Measurements from ENCODE around the gene CCL17.
A peak's percentile ranks its signal among the peaks of the same experiment; 100 is the strongest.

CCL17 gene

DNA sequence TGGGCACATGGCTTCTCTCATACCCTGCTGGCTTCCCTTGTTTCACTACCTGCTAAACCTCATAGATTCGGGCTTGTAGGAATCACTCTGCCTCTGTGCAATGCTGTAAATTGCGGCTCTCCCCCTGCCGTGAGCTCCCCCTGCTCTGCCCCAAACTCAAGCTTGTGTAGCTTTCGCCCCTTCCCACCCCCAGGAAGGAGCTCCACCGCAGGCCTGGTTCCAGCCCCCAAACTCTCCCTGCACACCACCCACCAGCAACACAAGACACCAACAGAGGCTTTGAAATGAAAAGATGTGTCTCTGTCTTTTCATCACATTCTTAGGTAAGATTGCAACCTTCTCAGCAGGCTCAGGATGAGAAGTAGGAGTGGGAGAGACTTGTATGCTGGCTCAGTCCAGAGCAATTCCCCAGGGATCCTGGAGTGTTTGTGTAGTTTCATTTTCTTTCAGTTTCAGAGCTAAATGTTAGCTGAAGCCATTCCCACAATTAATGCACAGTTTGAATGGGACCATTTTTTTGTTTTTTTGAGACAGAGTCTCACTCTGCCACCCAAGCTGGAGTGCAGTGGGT lies 18.1 kb upstream of the CCL17 start:
- no peak overlapping the region for H2BK12ac ChIP-seq (ENCODE audit: low read length in 2 of 2)
- H2BK15ac ChIP-seq (ENCODE audit: low read depth, poor library complexity, severe bottlenecking) = no peak overlapping the region
- no peak overlapping the region for H3K23ac ChIP-seq (ENCODE audit: low read length in 2 of 2)
- no peak overlapping the region for H3K9ac ChIP-seq (ENCODE audit: low read length)
- peaks cover 14 to 25% of the 10 kb centered on the region in 2 experiments for H3K27me3 ChIP-seq (ENCODE audit: control insufficient read depth in 1 of 2, insufficient read depth in 1 of 2, low read length in 2 of 2)
- H3K79me1 ChIP-seq (replicated peaks; ENCODE audit: low read length, poor library complexity, severe bottlenecking) = peaks cover 11% of the 10 kb centered on the region
- no peak overlapping the region for H2AK5ac ChIP-seq (ENCODE audit: low read length, severe bottlenecking)
- H3K4ac ChIP-seq (ENCODE audit: low read depth in 1 of 2, low read length in 2 of 2) = peak overlapping the region in 1 of 2 experiments; percentile 6
- no peak overlapping the region for H4K91ac ChIP-seq (ENCODE audit: low read length)
- no peak overlapping the region for H2BK120ac ChIP-seq (ENCODE audit: low read depth, low read length)
- H4K8ac ChIP-seq (ENCODE audit: low read length) = no peak overlapping the region
- no peak overlapping the region for H3K4me3 ChIP-seq (ENCODE audit: insufficient read depth in 1 of 2, low read depth in 1 of 2, low read length in 2 of 2)
- H3K4me2 ChIP-seq (ENCODE audit: low read length, poor library complexity, severe bottlenecking) = no peak overlapping the region
- peak; percentile 71 for DNase-seq
- no peak overlapping the region for H2BK5ac ChIP-seq (ENCODE audit: low read depth, low read length, poor library complexity, severe bottlenecking)
- no peak overlapping the region for H3K14ac ChIP-seq (ENCODE audit: low read length in 2 of 2)
- no peak overlapping the region for H3K27ac ChIP-seq (ENCODE audit: low read length, poor library complexity, severe bottlenecking)
- no peaks in the 10 kb centered on the region for H3K9me3 ChIP-seq (ENCODE audit: control insufficient read depth, low read length)
- WGBS = 91% methylated on average over 5 of the region's 5 CpGs
- H3K18ac ChIP-seq (ENCODE audit: low read depth in 1 of 2, low read length in 2 of 2) = no peak overlapping the region
- H2AFZ ChIP-seq (ENCODE audit: low read depth, low read length) = no peak overlapping the region
- H3K36me3 ChIP-seq (ENCODE audit: control insufficient read depth in 1 of 2, insufficient read depth in 2 of 2, low read depth in 1 of 2, low read length in 2 of 2) = peaks cover 0 to 23% of the 10 kb centered on the region in 2 experiments
- H3K4me1 ChIP-seq (ENCODE audit: control insufficient read depth, insufficient read depth, low read depth, low read length) = peaks cover 20% of the 10 kb centered on the region

DNA sequence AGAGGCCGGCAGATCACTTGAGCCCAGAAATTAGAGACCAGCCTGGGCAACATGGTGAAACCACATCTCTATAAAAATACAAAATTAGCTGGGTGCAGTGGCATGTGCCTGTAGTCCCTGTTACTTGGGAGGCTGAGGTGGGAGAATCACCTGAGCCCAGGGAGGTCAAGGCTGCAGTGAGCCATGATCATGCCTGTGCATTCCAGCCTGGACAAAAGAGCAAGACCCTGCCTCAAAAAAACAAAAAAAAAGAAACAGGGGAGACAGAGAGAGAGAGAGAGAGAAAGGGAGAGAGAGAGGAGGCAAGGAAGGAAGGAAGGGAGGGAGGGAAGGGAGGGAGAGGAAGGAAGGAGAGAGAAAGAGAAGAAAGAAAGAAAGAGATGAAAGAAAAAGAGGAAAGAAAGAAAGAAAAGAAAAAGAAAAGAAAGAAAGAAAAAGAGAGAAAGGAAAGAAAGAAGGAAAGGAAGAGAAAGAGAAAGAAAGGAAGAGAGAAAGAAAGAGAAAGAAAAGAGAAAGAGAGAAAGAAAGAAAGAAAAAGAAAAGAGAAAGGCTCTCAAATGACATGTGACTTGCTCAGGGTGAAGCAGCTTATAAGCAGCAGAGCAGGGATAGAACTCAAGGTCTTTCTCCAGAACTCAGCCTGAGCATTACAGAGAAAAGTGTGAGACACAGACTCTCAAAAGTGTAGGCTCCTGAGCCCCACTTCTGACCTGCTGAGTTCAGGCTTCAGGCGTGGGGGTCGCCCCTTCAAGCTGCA lies 16.8 kb upstream of the CCL17 start:
- no peak overlapping the region for H2BK15ac ChIP-seq (ENCODE audit: low read depth, poor library complexity, severe bottlenecking)
- no peak overlapping the region for H2AK5ac ChIP-seq (ENCODE audit: low read length, severe bottlenecking)
- no peak overlapping the region for H3K4me2 ChIP-seq (ENCODE audit: low read length, poor library complexity, severe bottlenecking)
- H3K4me1 ChIP-seq (ENCODE audit: control insufficient read depth, insufficient read depth, low read depth, low read length) = peaks cover 20% of the 10 kb centered on the region
- no peak overlapping the region for H2BK5ac ChIP-seq (ENCODE audit: low read depth, low read length, poor library complexity, severe bottlenecking)
- no peaks in the 10 kb centered on the region for H3K9me3 ChIP-seq (ENCODE audit: control insufficient read depth, low read length)
- H3K36me3 ChIP-seq (ENCODE audit: control insufficient read depth in 1 of 2, insufficient read depth in 2 of 2, low read depth in 1 of 2, low read length in 2 of 2) = peaks cover 0 to 10% of the 10 kb centered on the region in 2 experiments
- H3K27me3 ChIP-seq (ENCODE audit: control insufficient read depth in 1 of 2, insufficient read depth in 1 of 2, low read length in 2 of 2) = peaks cover 23 to 27% of the 10 kb centered on the region in 2 experiments
- no peak overlapping the region for H3K18ac ChIP-seq (ENCODE audit: low read depth in 1 of 2, low read length in 2 of 2)
- WGBS = 63% methylated on average over 3 of the region's 3 CpGs
- no peak for DNase-seq
- H4K8ac ChIP-seq (ENCODE audit: low read length) = no peak overlapping the region
- no peak overlapping the region for H4K91ac ChIP-seq (ENCODE audit: low read length)
- H3K14ac ChIP-seq (ENCODE audit: low read length in 2 of 2) = no peak overlapping the region
- peaks cover 2% of the 10 kb centered on the region for H3K79me1 ChIP-seq (replicated peaks; ENCODE audit: low read length, poor library complexity, severe bottlenecking)
- no peak overlapping the region for H2BK120ac ChIP-seq (ENCODE audit: low read depth, low read length)
- H3K4ac ChIP-seq (ENCODE audit: low read depth in 1 of 2, low read length in 2 of 2) = no peak overlapping the region
- no peak overlapping the region for H3K4me3 ChIP-seq (ENCODE audit: insufficient read depth in 1 of 2, low read depth in 1 of 2, low read length in 2 of 2)
- H2BK12ac ChIP-seq (ENCODE audit: low read length in 2 of 2) = no peak overlapping the region
- no peak overlapping the region for H3K23ac ChIP-seq (ENCODE audit: low read length in 2 of 2)
- H3K27ac ChIP-seq (ENCODE audit: low read length, poor library complexity, severe bottlenecking) = no peak overlapping the region
- H3K9ac ChIP-seq (ENCODE audit: low read length) = no peak overlapping the region
- no peak overlapping the region for H2AFZ ChIP-seq (ENCODE audit: low read depth, low read length)

GRCh38 chr16:57388359-57389086 lies 16.0 kb upstream of the CCL17 start:
- Histone ChIP-seq H2AK5ac (ENCODE audit: low read length, severe bottlenecking) (no peak overlapping the region), H3K4ac (ENCODE audit: low read depth in 1 of 2, low read length in 2 of 2) (no peak overlapping the region), H3K9ac (ENCODE audit: low read length) (no peak overlapping the region), H3K4me1 (ENCODE audit: control insufficient read depth, insufficient read depth, low read depth, low read length) (peaks cover 15% of the 10 kb centered on the region), H2BK12ac (ENCODE audit: low read length in 2 of 2) (no peak overlapping the region), H3K14ac (ENCODE audit: low read length in 2 of 2) (no peak overlapping the region), H3K23ac (ENCODE audit: low read length in 2 of 2) (no peak overlapping the region), H3K18ac (ENCODE audit: low read depth in 1 of 2, low read length in 2 of 2) (no peak overlapping the region), H2AFZ (ENCODE audit: low read depth, low read length) (no peak overlapping the region), H2BK5ac (ENCODE audit: low read depth, low read length, poor library complexity, severe bottlenecking) (no peak overlapping the region), H2BK15ac (ENCODE audit: low read depth, poor library complexity, severe bottlenecking) (no peak overlapping the region), H3K4me2 (ENCODE audit: low read length, poor library complexity, severe bottlenecking) (no peak overlapping the region), H3K79me1 (replicated peaks; ENCODE audit: low read length, poor library complexity, severe bottlenecking) (no peaks in the 10 kb centered on the region), H3K27me3 (ENCODE audit: control insufficient read depth in 1 of 2, insufficient read depth in 1 of 2, low read length in 2 of 2) (peaks cover 23 to 30% of the 10 kb centered on the region in 2 experiments), H3K4me3 (ENCODE audit: insufficient read depth in 1 of 2, low read depth in 1 of 2, low read length in 2 of 2) (no peak overlapping the region), H3K9me3 (ENCODE audit: control insufficient read depth, low read length) (no peaks in the 10 kb centered on the region), H2BK120ac (ENCODE audit: low read depth, low read length) (no peak overlapping the region), H3K36me3 (ENCODE audit: control insufficient read depth in 1 of 2, insufficient read depth in 2 of 2, low read depth in 1 of 2, low read length in 2 of 2) (peaks cover 0 to 2% of the 10 kb centered on the region in 2 experiments), H4K8ac (ENCODE audit: low read length) (no peak overlapping the region), H3K27ac (ENCODE audit: low read length, poor library complexity, severe bottlenecking) (no peak overlapping the region), H4K91ac (ENCODE audit: low read length) (no peak overlapping the region)
- no peak for DNase-seq
- 89% methylated on average over 7 of the region's 7 CpGs for WGBS

DNA sequence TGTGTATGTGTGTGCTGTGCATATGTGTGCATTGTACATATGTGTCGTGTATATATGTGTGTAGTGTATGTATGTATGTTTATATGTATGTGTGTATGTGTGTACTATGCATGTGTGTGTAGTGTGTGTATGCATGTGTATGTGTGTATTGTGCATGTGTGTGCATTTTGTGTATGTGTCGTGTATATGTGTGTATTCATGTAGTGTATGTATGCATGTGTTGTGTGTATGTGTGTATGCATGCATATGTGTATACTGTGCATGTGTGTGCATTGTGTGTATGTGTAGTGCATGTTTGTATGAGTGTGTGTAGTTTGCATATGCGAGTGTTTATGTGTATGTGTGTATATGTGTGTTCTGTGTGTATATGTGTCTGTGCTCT lies 15.5 kb upstream of the CCL17 start:
- no peak overlapping the region for H3K4ac ChIP-seq (ENCODE audit: low read depth in 1 of 2, low read length in 2 of 2)
- no peak overlapping the region for H3K14ac ChIP-seq (ENCODE audit: low read length in 2 of 2)
- no peak overlapping the region for H3K9ac ChIP-seq (ENCODE audit: low read length)
- no peak overlapping the region for H3K27ac ChIP-seq (ENCODE audit: low read length, poor library complexity, severe bottlenecking)
- no peak overlapping the region for H2BK5ac ChIP-seq (ENCODE audit: low read depth, low read length, poor library complexity, severe bottlenecking)
- WGBS = 92% methylated on average over 3 of the region's 3 CpGs
- no peak overlapping the region for H3K23ac ChIP-seq (ENCODE audit: low read length in 2 of 2)
- no peak overlapping the region for H2BK15ac ChIP-seq (ENCODE audit: low read depth, poor library complexity, severe bottlenecking)
- H3K4me3 ChIP-seq (ENCODE audit: insufficient read depth in 1 of 2, low read depth in 1 of 2, low read length in 2 of 2) = no peak overlapping the region
- H2BK120ac ChIP-seq (ENCODE audit: low read depth, low read length) = no peak overlapping the region
- H3K36me3 ChIP-seq (ENCODE audit: control insufficient read depth in 1 of 2, insufficient read depth in 2 of 2, low read depth in 1 of 2, low read length in 2 of 2) = no peaks in the 10 kb centered on the region
- peaks cover 23 to 36% of the 10 kb centered on the region in 2 experiments for H3K27me3 ChIP-seq (ENCODE audit: control insufficient read depth in 1 of 2, insufficient read depth in 1 of 2, low read length in 2 of 2)
- no peaks in the 10 kb centered on the region for H3K79me1 ChIP-seq (replicated peaks; ENCODE audit: low read length, poor library complexity, severe bottlenecking)
- no peak for DNase-seq
- no peak overlapping the region for H3K18ac ChIP-seq (ENCODE audit: low read depth in 1 of 2, low read length in 2 of 2)
- H3K9me3 ChIP-seq (ENCODE audit: control insufficient read depth, low read length) = no peaks in the 10 kb centered on the region
- no peak overlapping the region for H2AK5ac ChIP-seq (ENCODE audit: low read length, severe bottlenecking)
- H2AFZ ChIP-seq (ENCODE audit: low read depth, low read length) = no peak overlapping the region
- no peak overlapping the region for H2BK12ac ChIP-seq (ENCODE audit: low read length in 2 of 2)
- no peak overlapping the region for H4K91ac ChIP-seq (ENCODE audit: low read length)
- H3K4me2 ChIP-seq (ENCODE audit: low read length, poor library complexity, severe bottlenecking) = no peak overlapping the region
- peaks cover 10% of the 10 kb centered on the region for H3K4me1 ChIP-seq (ENCODE audit: control insufficient read depth, insufficient read depth, low read depth, low read length)
- no peak overlapping the region for H4K8ac ChIP-seq (ENCODE audit: low read length)
